ENCODE data around the gene MACO1.

- TF ChIP-seq CTCF (optimal IDR thresholded peaks at IDR 0.05 in 1 of 3, IDR thresholded peaks at IDR 0.05 in 1 of 3, conservative IDR thresholded peaks at IDR 0.05 in 1 of 3; ENCODE audit: extremely low read depth in 1 of 3, insufficient read depth in 2 of 3, low read length in 3 of 3), result no peak
- no peak for TF ChIP-seq EZH2 (IDR thresholded peaks at IDR 0.05; ENCODE audit: low read length)
Observed at GRCh38 chr1:25516686-25517085, 86.0 kb downstream of the MACO1 start.
